ENCODE measurements around the gene ELF1.

- no peak for TF ChIP-seq CTCF (IDR thresholded peaks at IDR 0.05)
- no peak for TF ChIP-seq POLR2A (IDR thresholded peaks at IDR 0.05)
- TF ChIP-seq EP300 (IDR thresholded peaks at IDR 0.05): no peak
Observed at GRCh38 chr13:40886017-40886416, 133.1 kb downstream of the ELF1 start.

Data from tibial nerve (tissue), 4 donors.